ENCODE results near the gene SDR42E1. TPM values are rescaled to one million over a fixed set of nuclear protein-coding genes. Genes with fewer than 3 reads are reported as not detected.

SDR42E1 gene
- total RNA-seq, 4 donors from 2014 or later, result under 0.01 to 0.59 (median 0.26) TPM

GRCh38 chr16:81971853-81972252 is 39.4 kb downstream of the SDR42E1 start:
- 95 to 100% methylated on average over 1 of the region's 1 CpG for WGBS, 2 donors
- H3K4me3 ChIP-seq, result no peak overlapping the region
- no peak overlapping the region for H3K27ac ChIP-seq
- TF ChIP-seq EP300 (IDR thresholded peaks at IDR 0.05) (no peak), CTCF (IDR thresholded peaks at IDR 0.05) (no peak), POLR2A (IDR thresholded peaks at IDR 0.05) (no peak)
- H3K9me3 ChIP-seq, result peaks cover 0 to 71% (median 4%) of the 10 kb centered on the region in 4 donors
- no peaks in the 10 kb centered on the region for H3K36me3 ChIP-seq
- DNase-seq (ENCODE audit: low spot score in 2 of 2), result no peak
- no peaks in the 10 kb centered on the region for H3K4me1 ChIP-seq
- no peaks in the 10 kb centered on the region for H3K27me3 ChIP-seq

GRCh38 chr16:81967358-81967757 is 43.9 kb downstream of the SDR42E1 start:
- WGBS, 2 donors, result 83 to 88% methylated on average over 5 of the region's 5 CpGs
- H3K27ac ChIP-seq, result no peak overlapping the region
- no peaks in the 10 kb centered on the region for H3K36me3 ChIP-seq
- H3K4me3 ChIP-seq, result no peak overlapping the region
- peaks cover 0 to 28% (median 2%) of the 10 kb centered on the region in 4 donors for H3K9me3 ChIP-seq
- no peaks in the 10 kb centered on the region for H3K27me3 ChIP-seq
- no peak for TF ChIP-seq CTCF (IDR thresholded peaks at IDR 0.05)
- no peak for TF ChIP-seq EP300 (IDR thresholded peaks at IDR 0.05)
- no peaks in the 10 kb centered on the region for H3K4me1 ChIP-seq
- no peak for DNase-seq (ENCODE audit: low spot score in 2 of 2)

- DNase-seq (ENCODE audit: low spot score in 2 of 2), result no peak
- Histone ChIP-seq H3K36me3 (no peaks in the 10 kb centered on the region), H3K27ac (no peak overlapping the region), H3K4me1 (no peaks in the 10 kb centered on the region), H3K4me3 (no peak overlapping the region), H3K9me3 (peaks cover 0 to 4% (median 0%) of the 10 kb centered on the region in 4 donors), H3K27me3 (no peaks in the 10 kb centered on the region)
- TF ChIP-seq CTCF (IDR thresholded peaks at IDR 0.05) (no peak), EP300 (IDR thresholded peaks at IDR 0.05) (no peak), POLR2A (IDR thresholded peaks at IDR 0.05) (no peak)
- 89 to 90% methylated on average over 6 of the region's 6 CpGs for WGBS, 2 donors
These were observed 46.5 kb downstream of the SDR42E1 start for GRCh38 chr16:81964808-81965207.

- Histone ChIP-seq H3K27ac (no peak overlapping the region), H3K27me3 (no peaks in the 10 kb centered on the region), H3K36me3 (peaks cover 0 to 10% (median 0%) of the 10 kb centered on the region in 3 donors), H3K4me3 (no peak overlapping the region), H3K9me3 (peaks cover 0 to 11% (median 2%) of the 10 kb centered on the region in 4 donors), H3K4me1 (no peaks in the 10 kb centered on the region)
- WGBS, 2 donors, result 71 to 78% methylated on average over 9 of the region's 9 CpGs
- TF ChIP-seq EP300 (IDR thresholded peaks at IDR 0.05) (no peak), CTCF (IDR thresholded peaks at IDR 0.05) (no peak), POLR2A (IDR thresholded peaks at IDR 0.05) (no peak)
- DNase-seq (ENCODE audit: low spot score in 2 of 2), result no peak
These were observed 54.9 kb downstream of the SDR42E1 start for GRCh38 chr16:81956213-81956948.

- no peak overlapping the region for H3K27ac ChIP-seq
- WGBS, 2 donors, result 69 to 74% methylated on average over 2 of the region's 2 CpGs
- DNase-seq (ENCODE audit: low spot score in 2 of 2), result no peak
- H3K27me3 ChIP-seq, result no peaks in the 10 kb centered on the region
- H3K9me3 ChIP-seq, result peaks cover 0 to 19% (median 5%) of the 10 kb centered on the region in 4 donors
- no peak overlapping the region for H3K4me3 ChIP-seq
- TF ChIP-seq POLR2A (IDR thresholded peaks at IDR 0.05) (no peak), EP300 (IDR thresholded peaks at IDR 0.05) (no peak), CTCF (IDR thresholded peaks at IDR 0.05) (no peak)
- H3K4me1 ChIP-seq, result no peaks in the 10 kb centered on the region
- peaks cover 0 to 16% (median 0%) of the 10 kb centered on the region in 3 donors for H3K36me3 ChIP-seq
These were observed 59.7 kb downstream of the SDR42E1 start for GRCh38 chr16:81951564-81951963.

Data from tibial nerve (tissue), 4 donors.